Activated T-helper 2 cell treated with anti-CD3 and anti-CD28 coated beads, Interferon-gamma antibody, Interleukin-2, Interleukin-4, amounts not matched to agents 10 μg/mL and 5 μg/mL and 100 μg/mL, durations not matched to agents 14 hours and 24 hours and 36 hours (primary cell): ENCODE measurements around the gene RIMS4. TPM values are rescaled to one million over a fixed set of nuclear protein-coding genes. Genes with fewer than 3 reads are reported as not detected.

ENCODE experiments used
- DNase-seq: peaks from one replicate; pipeline ENCODE4 v3.0.0; 2021; ENCODE audit warnings: low spot score
- H3K27ac Mint-ChIP-seq: one replicate; pipeline ENCODE4 v1.8.0; 2021; ENCODE audit warnings: mixed read lengths
- H3K27me3 Mint-ChIP-seq: one replicate; pipeline ENCODE4 v1.8.0; 2021; ENCODE audit warnings: low read depth, mixed read lengths
- H3K36me3 Mint-ChIP-seq: one replicate; pipeline ENCODE4 v1.8.0; 2021; ENCODE audit warnings: low read depth, mixed read lengths
- H3K4me1 Mint-ChIP-seq: one replicate; pipeline ENCODE4 v1.8.0; 2021; ENCODE audit warnings: low read depth, mixed read lengths
- H3K4me3 Mint-ChIP-seq: one replicate; pipeline ENCODE4 v1.8.0; 2021; ENCODE audit warnings: low read depth, mild to moderate bottlenecking, moderate library complexity, mixed read lengths
- H3K9me3 Mint-ChIP-seq: one replicate; pipeline ENCODE4 v1.8.0; 2021; ENCODE audit warnings: mixed read lengths
- intact Hi-C: fragments of 100-400 bp; cut with micrococcal nuclease; formaldehyde crosslinking; loops from one replicate; pipeline ENCODE4 v1.15.1; 2023
- total RNA-seq: library from RNA; stranded (reverse); gene quantifications from 2 replicates; pipeline ENCODE4 v1.2.3, GENCODE V29; 2022

RIMS4 gene
- total RNA-seq, 1 donor from 2014 or later, result not detected

- Mint-ChIP-seq H3K4me3 (no peak overlapping the region), H3K27me3 (no peaks in the 10 kb centered on the region), H3K4me1 (no peaks in the 10 kb centered on the region), H3K9me3 (no peaks in the 10 kb centered on the region), H3K27ac (no peak overlapping the region), H3K36me3 (no peaks in the 10 kb centered on the region)
- DNase-seq, result no peak
- intact Hi-C loops, result no loop called here
Observed at GRCh38 chr20:44723798-44724362, 86.5 kb downstream of the RIMS4 start.

DNA sequence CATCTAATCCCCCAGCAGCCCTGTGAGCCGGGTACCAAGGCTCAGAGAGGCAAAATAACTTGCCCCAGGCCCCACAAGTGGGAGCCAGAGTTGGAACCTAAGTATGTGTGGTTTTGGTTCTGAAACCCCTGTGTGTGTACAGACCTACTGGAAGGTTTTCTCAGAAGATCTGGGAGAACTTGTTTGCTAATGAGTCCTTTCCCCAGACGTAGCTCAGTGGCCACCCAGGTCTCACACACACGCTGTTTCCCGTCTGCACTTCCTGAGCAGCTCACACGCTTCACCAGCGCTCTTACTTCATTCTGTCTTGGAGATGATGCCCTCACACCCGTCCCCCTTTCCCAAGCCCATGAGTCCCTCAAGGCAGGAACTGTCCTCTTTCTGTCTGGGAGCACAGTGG, 87.0 kb downstream of the RIMS4 start:
- H3K27ac Mint-ChIP-seq, result no peak overlapping the region
- no peak overlapping the region for H3K4me3 Mint-ChIP-seq
- H3K36me3 Mint-ChIP-seq, result no peaks in the 10 kb centered on the region
- no peaks in the 10 kb centered on the region for H3K9me3 Mint-ChIP-seq
- H3K4me1 Mint-ChIP-seq, result no peaks in the 10 kb centered on the region
- intact Hi-C loops, result no loop called here
- no peak for DNase-seq
- H3K27me3 Mint-ChIP-seq, result no peaks in the 10 kb centered on the region

- intact Hi-C loops, result no loop called here
- H3K9me3 Mint-ChIP-seq, result no peaks in the 10 kb centered on the region
- H3K4me1 Mint-ChIP-seq, result no peaks in the 10 kb centered on the region
- no peak overlapping the region for H3K27ac Mint-ChIP-seq
- no peak overlapping the region for H3K4me3 Mint-ChIP-seq
- DNase-seq, result no peak
- no peaks in the 10 kb centered on the region for H3K27me3 Mint-ChIP-seq
- no peaks in the 10 kb centered on the region for H3K36me3 Mint-ChIP-seq
Observed at GRCh38 chr20:44722990-44723389, 87.4 kb downstream of the RIMS4 start.

GRCh38 chr20:44721785-44722054, 88.6 kb downstream of the RIMS4 start:
- no peak for DNase-seq
- no peaks in the 10 kb centered on the region for H3K9me3 Mint-ChIP-seq
- H3K27me3 Mint-ChIP-seq, result no peaks in the 10 kb centered on the region
- H3K27ac Mint-ChIP-seq, result no peak overlapping the region
- no peaks in the 10 kb centered on the region for H3K36me3 Mint-ChIP-seq
- intact Hi-C loops, result no loop called here
- no peak overlapping the region for H3K4me3 Mint-ChIP-seq
- no peaks in the 10 kb centered on the region for H3K4me1 Mint-ChIP-seq

GRCh38 chr20:44720997-44721784, 89.2 kb downstream of the RIMS4 start:
- Mint-ChIP-seq H3K36me3 (no peaks in the 10 kb centered on the region), H3K9me3 (no peaks in the 10 kb centered on the region), H3K4me3 (no peak overlapping the region), H3K4me1 (no peaks in the 10 kb centered on the region), H3K27ac (no peak overlapping the region), H3K27me3 (no peaks in the 10 kb centered on the region)
- intact Hi-C loops, result no loop called here
- DNase-seq, result no peak

- Mint-ChIP-seq H3K4me1 (no peaks in the 10 kb centered on the region), H3K36me3 (no peaks in the 10 kb centered on the region), H3K4me3 (no peak overlapping the region), H3K27ac (no peak overlapping the region), H3K9me3 (no peaks in the 10 kb centered on the region), H3K27me3 (no peaks in the 10 kb centered on the region)
- intact Hi-C loops, result no loop called here
- DNase-seq, result no peak
Observed at GRCh38 chr20:44720621-44720996, 89.7 kb downstream of the RIMS4 start.

DNA sequence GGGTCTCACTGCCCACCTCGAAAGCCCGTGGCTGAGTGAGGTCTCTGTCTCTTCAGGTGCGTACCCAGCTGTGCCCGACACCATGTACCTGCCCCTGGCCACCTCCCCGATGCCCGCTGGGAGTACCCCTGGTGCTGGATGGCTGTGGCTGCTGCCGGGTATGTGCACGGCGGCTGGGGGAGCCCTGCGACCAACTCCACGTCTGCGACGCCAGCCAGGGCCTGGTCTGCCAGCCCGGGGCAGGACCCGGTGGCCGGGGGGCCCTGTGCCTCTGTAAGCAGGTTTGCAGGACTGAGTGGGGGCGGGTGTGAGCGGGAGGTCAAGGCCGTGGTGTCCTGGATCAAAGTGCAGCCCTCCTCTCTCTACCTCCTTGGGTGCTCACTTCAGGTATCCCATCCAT, 90.5 kb downstream of the RIMS4 start:
- intact Hi-C loops, result no loop called here
- Mint-ChIP-seq H3K27ac (no peak overlapping the region), H3K4me3 (no peak overlapping the region), H3K27me3 (no peaks in the 10 kb centered on the region), H3K9me3 (no peaks in the 10 kb centered on the region), H3K4me1 (no peaks in the 10 kb centered on the region), H3K36me3 (no peaks in the 10 kb centered on the region)
- DNase-seq, result no peak

GRCh38 chr20:44717986-44718385, 92.4 kb downstream of the RIMS4 start:
- no peak for DNase-seq
- H3K27me3 Mint-ChIP-seq, result peaks cover 4% of the 10 kb centered on the region
- H3K9me3 Mint-ChIP-seq, result no peaks in the 10 kb centered on the region
- no peaks in the 10 kb centered on the region for H3K4me1 Mint-ChIP-seq
- H3K27ac Mint-ChIP-seq, result no peak overlapping the region
- no peak overlapping the region for H3K4me3 Mint-ChIP-seq
- no peaks in the 10 kb centered on the region for H3K36me3 Mint-ChIP-seq
- intact Hi-C loops, result no loop called here

DNA sequence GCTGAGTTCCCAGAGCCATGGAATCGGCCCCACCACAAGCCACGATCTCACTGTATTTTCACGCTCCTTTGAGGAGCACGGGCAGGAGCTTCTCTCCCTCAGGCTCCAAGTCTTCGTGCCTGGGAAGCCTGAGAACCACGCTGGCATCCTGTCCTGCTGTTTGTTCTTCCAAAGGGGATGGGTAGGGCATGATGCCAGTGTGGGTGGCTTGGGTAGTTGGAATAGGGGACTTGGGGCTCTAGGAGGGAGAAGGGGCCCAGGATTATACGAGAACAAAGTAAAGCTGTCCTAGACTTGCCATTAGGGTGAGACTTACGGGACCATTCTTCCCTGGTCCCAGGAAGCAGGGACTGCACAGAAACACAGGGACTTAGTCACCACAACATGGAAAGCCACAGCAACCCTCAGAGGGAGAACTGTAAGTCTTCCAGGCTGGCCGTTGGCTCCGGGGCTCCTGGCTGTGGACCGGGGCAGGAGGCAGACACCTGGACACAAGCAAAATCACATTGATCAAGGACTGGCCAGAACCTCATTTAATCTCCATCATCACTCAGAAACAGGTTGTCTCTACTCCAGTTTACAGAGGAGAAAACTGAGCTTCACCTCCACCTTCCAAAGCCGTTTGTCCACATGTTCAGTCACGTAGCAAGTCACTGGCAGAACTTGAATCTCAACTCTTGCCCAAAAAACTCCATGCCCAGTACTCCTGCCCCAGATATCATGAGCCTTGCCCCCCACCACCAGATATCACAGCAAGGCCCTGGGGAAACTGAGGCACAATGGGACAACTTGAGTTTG, 93.8 kb downstream of the RIMS4 start:
- H3K9me3 Mint-ChIP-seq, result no peaks in the 10 kb centered on the region

DNA sequence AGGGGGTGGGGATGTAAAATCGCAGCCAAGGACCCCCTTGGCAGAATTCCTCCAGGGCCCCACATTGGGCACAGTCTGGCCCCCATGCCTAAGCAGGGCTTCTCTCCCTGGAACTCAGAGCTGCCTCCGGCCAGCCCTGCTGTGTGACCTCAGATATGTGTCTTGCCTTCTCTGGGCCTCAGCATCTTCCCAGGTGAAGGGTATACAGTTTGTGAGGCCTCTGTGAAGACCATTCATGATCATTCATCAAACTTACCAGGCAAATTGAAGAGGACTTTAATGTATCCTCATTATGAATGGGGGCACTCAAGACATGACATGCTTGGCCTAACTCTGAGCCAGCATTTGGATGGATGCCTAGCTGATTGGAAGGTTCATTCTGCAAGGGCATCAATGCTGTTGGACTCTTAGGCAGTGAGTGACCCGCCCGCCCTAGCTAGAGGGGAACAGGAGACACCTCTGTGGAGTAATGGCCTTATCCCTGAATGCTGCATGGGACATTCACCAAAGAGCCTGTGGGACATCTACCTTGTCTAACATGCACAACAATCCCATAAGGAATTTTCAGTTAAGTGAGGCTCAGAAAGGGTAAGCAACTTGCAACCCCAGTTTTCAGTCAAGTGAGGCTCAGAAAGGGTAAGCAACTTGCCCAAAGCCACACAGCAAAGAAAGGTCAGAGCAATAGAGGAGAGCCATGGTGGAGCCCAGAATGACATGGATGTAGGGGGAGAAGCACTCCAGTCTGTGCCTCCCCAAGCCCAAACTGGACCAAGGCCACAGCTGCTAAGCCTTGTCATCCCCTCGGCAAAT, 94.6 kb downstream of the RIMS4 start:
- no peaks in the 10 kb centered on the region for H3K4me1 Mint-ChIP-seq
- no peak for DNase-seq
- peaks cover 4% of the 10 kb centered on the region for H3K27me3 Mint-ChIP-seq
- no peak overlapping the region for H3K4me3 Mint-ChIP-seq
- no peaks in the 10 kb centered on the region for H3K36me3 Mint-ChIP-seq
- H3K9me3 Mint-ChIP-seq, result no peaks in the 10 kb centered on the region
- H3K27ac Mint-ChIP-seq, result no peak overlapping the region
- intact Hi-C loops, result no loop called here

More for the DNA sequence above, 93.8 kb downstream of the RIMS4 start:
- no peak overlapping the region for H3K27ac Mint-ChIP-seq
- no peaks in the 10 kb centered on the region for H3K4me1 Mint-ChIP-seq
- no peaks in the 10 kb centered on the region for H3K36me3 Mint-ChIP-seq
- DNase-seq, result no peak
- no peak overlapping the region for H3K4me3 Mint-ChIP-seq
- H3K27me3 Mint-ChIP-seq, result peaks cover 4% of the 10 kb centered on the region
- intact Hi-C loops, result no loop called here

GRCh38 chr20:44714701-44715498, 95.4 kb downstream of the RIMS4 start, which contains the start of gene CCN5:
TSS of gene CCN5 (plus strand) at chr20:44715369. CDS start at chr20:44715391, 22 bp downstream.
- Mint-ChIP-seq H3K4me1 (no peaks in the 10 kb centered on the region), H3K9me3 (no peaks in the 10 kb centered on the region), H3K36me3 (no peaks in the 10 kb centered on the region), H3K4me3 (no peak within 1 kb of the TSS), H3K27me3 (peaks cover 4% of the 10 kb centered on the region), H3K27ac (no peak within 1 kb of the TSS)
- intact Hi-C loops, result no loop called here
- no peak for DNase-seq

- Mint-ChIP-seq H3K36me3 (no peaks in the 10 kb centered on the region), H3K4me1 (no peaks in the 10 kb centered on the region), H3K9me3 (no peaks in the 10 kb centered on the region), H3K4me3 (no peak overlapping the region), H3K27ac (no peak overlapping the region), H3K27me3 (peaks cover 4% of the 10 kb centered on the region)
- no peak for DNase-seq
- intact Hi-C loops, result no loop called here
Observed at GRCh38 chr20:44714102-44714700, 96.1 kb downstream of the RIMS4 start.
